HG02981 (cell line): ENCODE data around the gene SUGCT.
"Not testable (repeated sequence)": the region's sequence is repeated elsewhere in the genome, so short reads cannot be mapped to it uniquely, and the experiment has no call there.

Experiments
- ATAC-seq: cut with Tn5 transposase; IDR thresholded peaks from one replicate; pipeline ENCODE4 v1.9.1; 2021; ENCODE audit warnings: mild to moderate bottlenecking, moderate library complexity; ENCODE audit not compliant: unreplicated experiment

The SUGCT gene

DNA sequence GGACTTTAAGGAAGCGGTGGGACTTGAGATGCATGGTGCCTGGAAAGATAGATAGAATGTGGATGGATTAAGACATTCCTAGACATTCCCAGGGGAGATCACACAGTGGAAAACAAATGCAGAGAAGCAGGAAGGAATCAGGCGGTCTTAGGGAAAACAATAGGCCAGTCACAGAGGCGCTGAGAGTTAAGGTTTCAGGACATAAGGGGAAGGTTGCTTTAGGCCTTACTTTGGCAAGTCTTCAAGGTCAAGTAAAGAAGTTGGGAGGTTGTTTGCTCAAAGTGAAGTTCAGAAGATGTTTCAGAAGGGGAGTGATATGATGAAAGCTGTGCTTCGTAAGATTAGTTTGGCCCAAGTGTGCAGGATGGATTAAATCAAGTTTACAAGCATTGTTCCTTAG lies 109.4 kb downstream of the SUGCT start:
- ATAC-seq = no peak

GRCh38 chr7:40248681-40249080 lies 113.9 kb downstream of the SUGCT start:
- ATAC-seq = no peak

DNA sequence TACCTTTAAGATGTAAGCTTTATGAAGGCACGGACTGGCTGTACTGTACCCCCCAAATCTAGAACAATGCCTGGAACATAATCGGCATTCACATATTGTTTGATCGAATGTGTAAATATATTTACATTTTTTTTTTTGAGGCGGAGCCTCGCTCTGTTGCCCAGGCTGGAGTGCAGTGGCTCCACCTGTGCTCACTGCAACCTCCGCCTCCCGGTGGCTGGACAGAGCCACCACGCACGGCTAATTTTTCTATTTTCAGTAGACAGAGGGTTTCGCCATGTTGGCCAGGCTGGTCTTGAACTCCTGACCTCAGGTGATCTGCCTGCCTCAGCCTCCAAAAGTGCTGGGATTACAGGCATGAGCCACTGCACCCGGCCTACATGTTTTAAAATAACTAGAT lies 118.6 kb downstream of the SUGCT start:
- ATAC-seq = not testable (repeated sequence)

- no peak for ATAC-seq
These were observed 129.1 kb downstream of the SUGCT start for GRCh38 chr7:40263752-40264390.

DNA sequence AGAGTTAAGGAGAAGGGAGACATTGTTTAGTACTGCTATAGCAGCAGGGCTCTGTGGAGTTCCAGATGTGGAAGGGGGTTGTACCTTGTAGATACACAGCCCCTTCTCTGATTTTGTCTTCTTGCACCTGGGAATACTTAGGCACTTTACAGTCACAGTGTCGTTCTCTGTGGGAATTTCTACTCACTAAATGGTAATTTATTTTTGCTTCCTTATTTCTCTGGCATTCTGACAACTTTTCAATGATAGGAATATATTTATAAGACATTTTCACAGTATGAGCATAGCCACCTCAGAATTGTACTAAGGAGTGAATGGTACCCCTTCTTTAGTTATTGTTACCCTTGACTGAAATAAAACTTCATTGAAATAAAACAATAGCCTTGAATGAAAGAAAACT lies 132.8 kb downstream of the SUGCT start:
- no peak for ATAC-seq

DNA sequence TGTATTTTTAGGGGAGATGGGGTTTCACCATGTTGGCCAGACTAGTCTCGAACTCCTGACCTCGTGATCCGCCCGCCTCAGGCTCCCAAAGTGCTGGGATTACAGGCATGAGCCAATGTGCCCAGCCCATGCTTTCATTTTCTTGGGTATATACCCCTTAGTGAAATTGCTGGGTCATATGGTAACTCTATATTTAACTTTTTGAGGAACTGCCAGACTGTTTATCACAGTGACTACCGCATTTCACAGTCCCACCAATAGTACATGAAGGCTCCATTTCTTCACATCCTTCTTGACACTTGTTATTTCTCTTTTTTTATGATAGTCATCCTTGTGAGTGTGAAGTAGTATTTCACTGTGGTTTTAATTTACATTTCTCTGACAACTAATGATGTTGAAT lies 134.0 kb downstream of the SUGCT start:
- not testable (repeated sequence) for ATAC-seq

DNA sequence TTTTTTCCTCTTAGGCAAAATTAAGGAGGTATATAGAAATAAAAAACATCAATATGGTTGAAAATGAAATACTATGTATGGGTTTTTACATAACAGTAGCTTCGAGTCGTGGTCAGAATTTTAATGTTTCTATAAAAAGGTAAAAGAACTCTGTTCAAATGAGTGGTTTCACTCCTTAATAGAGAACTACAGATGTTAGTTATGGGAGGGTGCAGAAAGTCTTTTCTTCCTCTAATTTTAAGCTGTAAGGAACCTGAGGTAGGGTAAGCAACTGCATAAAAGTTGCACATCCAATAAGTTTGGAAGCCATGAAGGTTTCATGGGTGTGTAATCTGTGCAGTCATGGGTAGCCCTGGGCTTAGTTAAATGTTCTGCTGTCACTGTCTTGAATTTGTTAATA lies 141.3 kb downstream of the SUGCT start:
- no peak for ATAC-seq

DNA sequence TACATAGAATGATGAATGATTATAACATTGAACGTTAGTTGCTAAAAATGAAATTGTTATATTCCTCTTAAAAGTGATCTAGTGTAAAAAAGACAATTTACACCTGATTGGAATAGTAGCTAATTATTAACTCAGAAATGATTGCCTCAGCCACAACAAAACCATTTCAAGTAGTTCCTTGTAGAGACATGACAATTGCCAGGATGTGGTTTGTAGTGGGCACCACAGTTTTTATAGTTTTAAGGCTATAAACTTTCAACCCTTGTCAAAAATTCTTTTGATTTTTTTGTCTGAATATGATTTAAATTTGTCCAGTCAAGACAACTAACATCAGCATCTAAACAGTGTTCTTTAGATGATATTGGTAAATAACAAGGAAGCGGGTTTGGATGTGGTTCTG lies 145.2 kb downstream of the SUGCT start:
- ATAC-seq = no peak

GRCh38 chr7:40282858-40283257 lies 148.1 kb downstream of the SUGCT start:
- no peak for ATAC-seq

- ATAC-seq = no peak
These were observed 148.6 kb downstream of the SUGCT start for GRCh38 chr7:40283391-40283790.

- peak; percentile 69 for ATAC-seq
These were observed 154.0 kb downstream of the SUGCT start for GRCh38 chr7:40288827-40289226.

DNA sequence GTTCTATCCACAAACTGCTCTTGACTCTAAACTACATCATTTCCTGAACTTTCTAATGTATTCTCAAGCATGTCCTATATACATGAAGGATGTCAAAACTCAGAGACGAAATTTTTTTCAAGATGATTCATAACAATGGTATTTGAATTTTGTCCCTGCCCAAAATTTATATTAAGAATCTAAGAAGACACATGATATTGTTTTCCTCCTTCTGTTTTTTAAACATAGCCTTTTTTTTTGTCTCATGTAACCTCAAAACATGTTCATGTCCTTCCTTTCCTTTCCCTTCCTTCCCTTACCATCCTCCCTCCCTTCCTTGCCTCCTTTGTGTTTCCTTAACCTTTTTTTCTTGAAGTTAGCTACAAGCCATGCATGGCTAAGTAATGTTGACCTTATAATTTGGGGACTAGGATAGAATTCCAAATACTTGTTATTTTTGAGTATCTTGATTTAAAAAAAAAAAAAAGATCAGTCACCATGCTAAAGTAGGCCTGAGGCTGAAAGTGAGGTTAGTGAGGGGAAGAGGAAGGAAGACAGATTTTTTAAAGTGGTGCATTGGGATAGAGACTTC lies 163.0 kb downstream of the SUGCT start:
- ATAC-seq = no peak

DNA sequence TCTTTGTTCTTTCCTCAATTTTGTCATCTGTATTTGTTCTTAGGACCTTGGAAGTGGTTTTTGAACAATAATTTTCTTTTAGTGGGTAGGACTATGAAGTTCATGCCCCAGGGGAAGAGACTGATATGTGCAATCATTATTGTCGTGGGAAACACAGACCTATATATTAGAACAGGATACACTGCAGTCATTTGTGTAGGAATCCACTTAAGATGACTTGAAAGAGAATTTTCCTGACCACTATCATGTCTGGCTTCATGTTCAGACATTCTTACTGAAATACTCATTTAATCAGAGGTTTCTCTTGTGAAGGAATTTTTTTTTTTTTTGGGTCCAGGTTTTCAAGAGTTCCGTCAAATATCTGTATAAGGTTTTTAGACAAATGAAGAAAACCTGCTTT lies 163.6 kb downstream of the SUGCT start:
- ATAC-seq = no peak

DNA sequence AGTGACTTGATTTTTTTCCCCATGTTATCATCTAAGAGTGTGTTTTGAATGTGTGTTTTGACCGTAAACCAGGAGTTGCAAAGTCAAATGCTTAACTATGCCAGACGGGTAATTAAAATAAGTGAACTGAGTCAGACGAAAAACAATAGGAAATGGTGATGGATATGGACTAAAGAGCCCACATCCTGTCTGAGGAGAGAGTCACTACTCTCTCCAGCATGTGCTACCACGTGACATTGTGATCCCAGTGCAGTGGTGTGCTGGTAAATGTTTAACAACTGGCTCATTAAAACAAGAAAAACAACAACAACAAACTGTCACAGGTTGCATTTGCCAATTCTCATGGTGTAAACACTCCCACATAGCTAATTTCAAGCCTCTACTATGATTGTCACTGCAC lies 164.3 kb downstream of the SUGCT start:
- peak; percentile 52 for ATAC-seq

DNA sequence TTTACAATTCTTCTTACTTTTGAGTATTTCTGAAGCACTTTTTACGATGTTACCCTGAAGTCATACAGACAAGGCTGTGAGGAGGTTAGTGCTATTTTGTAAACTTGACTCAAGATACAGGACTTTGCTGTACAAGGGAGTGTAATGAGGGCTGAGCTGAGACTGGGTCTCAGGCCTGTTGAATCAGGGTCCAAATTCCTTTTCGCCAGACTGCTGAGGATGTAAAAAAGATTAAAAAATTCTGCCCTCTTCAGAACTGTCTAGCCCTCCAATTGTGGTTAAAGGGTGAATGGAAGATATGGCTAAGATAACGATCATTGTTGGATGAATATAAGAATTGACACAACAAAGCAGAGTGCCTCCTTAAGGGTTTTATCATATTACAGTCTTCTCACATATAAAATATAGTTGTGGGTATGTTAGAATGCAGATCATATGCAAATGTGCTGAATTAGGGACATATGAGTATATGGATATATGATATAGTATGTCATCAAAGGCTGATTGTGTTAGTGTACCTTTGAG lies 165.4 kb downstream of the SUGCT start:
- ATAC-seq = no peak

DNA sequence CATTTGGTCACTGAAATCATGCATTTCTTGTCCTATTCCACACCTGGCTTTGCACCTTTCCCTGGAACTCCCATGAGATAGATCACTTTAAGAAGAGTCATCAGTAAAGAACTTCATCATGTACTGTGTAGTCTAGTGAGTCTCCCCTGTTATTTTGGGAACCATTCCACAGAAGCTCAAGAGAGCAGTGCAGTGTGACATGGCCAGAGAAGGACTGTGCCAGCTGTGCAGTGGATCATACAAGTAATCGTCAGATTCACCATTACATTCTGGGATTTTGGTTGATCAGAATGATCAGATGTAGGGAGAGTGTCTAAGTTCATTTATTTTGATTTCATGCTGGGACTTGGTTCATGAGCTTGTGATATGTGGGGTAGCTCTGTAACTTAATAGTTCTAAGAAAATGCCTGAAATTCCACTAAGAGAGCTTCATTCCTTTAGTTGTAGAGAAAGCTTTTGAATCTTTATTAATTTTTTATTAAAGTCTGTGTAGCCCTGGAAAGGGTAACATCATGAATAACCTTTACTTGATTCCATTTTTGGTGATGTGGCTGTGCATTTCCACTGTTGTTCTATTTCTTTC lies 166.8 kb downstream of the SUGCT start:
- no peak for ATAC-seq

GRCh38 chr7:40303996-40304395 lies 169.2 kb downstream of the SUGCT start:
- ATAC-seq = no peak

DNA sequence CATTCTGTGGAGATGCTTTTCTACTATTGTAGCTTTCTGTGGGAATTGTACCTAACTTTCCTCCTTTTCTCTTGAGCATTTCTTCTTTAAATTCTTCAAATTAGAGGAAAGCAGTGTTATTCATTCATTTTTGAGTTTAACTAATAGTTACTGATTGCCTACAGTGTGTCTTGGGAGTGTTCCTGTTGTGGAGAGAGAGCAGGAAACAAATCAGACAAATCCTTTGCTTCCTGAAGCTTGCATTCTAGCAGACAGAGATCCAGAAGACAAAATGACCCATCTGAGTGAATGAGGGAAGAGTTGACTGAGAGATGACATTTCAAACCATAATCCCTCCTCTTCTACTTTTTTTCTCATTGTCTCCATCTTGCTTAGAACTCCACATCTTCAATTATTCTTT lies 170.4 kb downstream of the SUGCT start:
- ATAC-seq = no peak

DNA sequence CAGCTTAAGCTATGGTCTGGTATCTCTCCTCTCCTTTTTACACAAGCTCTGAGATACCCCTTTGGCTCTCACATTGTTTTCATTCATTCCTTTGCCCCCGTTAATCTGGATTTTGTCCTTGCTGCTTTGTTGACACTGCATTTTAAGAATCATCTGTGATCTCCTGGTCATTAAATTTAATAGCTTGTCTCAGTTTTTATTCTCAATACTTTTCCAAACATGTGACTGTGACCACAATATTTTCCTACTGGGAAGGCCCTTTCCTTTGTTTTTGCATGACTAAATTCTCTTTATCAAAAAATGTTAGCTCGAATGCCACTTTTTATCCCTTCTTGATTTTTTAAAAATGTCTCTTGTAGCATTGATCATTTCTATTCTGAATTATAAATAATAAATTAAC lies 171.2 kb downstream of the SUGCT start:
- ATAC-seq = no peak

DNA sequence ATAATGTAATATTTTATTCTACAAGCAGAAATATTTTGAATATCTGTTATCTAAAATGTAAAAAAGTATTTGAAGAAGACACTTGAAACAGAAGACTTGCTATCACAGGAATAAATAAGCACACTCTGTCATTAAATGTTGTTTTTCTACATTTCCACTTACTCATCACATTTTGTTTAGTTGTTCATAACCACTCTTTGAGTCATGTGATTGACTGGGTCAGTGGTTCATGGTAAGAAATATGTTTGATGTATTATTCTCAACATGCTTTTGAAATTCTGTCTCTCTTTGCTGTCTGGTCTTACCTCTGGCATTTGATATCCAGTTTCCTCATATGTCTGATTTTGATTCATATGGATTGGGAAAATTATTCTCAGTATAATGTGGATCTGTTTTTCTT lies 171.8 kb downstream of the SUGCT start:
- no peak for ATAC-seq

DNA sequence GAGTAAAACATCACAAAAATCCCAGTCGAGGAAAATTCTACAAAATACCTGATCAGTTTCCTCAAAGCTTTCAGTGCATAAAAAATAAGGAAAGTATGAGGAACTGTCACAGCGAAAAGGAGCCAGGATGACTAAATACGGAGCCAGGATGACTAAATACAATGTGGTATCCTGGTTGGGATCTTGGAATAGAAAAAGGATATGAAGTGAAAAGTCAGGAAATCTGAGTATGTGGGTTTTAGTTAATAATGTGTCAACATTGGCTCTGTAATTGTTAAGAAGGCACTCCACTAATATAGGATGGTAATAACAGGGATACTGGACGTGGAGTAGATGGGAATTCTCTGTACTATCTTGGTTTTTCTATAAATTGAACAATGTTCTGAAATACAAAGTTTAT lies 175.5 kb downstream of the SUGCT start:
- ATAC-seq = no peak

- ATAC-seq = peak; percentile 100
These were observed 176.5 kb downstream of the SUGCT start for GRCh38 chr7:40311307-40311706.
